ENCODE results near the gene FRMD4B.

DNA sequence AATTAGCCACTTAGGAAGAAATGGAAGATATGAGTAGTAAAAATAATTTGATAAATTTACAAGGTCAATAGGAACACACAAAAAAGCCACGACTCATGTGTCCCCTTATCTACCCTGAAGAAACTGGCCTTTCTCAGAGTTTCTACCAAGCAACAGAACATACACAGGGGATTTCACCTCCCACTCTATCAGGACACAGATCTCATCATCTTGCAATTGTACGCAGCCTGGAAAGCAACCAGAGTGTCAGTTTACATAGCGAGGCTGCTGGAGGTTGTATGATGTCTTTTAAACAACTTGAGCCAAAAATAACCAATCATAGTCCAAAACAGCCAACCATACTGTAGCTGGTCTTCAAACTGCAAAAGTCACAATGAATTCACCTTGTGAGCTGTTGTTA lies 243.8 kb downstream of the FRMD4B start:
- TF ChIP-seq, protein P1, sequence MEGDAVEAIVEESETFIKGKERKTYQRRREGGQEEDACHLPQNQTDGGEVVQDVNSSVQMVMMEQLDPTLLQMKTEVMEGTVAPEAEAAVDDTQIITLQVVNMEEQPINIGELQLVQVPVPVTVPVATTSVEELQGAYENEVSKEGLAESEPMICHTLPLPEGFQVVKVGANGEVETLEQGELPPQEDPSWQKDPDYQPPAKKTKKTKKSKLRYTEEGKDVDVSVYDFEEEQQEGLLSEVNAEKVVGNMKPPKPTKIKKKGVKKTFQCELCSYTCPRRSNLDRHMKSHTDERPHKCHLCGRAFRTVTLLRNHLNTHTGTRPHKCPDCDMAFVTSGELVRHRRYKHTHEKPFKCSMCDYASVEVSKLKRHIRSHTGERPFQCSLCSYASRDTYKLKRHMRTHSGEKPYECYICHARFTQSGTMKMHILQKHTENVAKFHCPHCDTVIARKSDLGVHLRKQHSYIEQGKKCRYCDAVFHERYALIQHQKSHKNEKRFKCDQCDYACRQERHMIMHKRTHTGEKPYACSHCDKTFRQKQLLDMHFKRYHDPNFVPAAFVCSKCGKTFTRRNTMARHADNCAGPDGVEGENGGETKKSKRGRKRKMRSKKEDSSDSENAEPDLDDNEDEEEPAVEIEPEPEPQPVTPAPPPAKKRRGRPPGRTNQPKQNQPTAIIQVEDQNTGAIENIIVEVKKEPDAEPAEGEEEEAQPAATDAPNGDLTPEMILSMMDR (conservative IDR thresholded peaks at IDR 0.05; ENCODE audit: low read length), result no peak
- no peak for TF ChIP-seq EZH2phosphoT487 (IDR thresholded peaks at IDR 0.05; ENCODE audit: borderline replicate concordance, low read depth, low read length)

Data from OCI-LY7 (cell line).